ENCODE measurements around the gene PSMB5. TPM values are rescaled to one million over a fixed set of nuclear protein-coding genes. Genes with fewer than 3 reads are reported as not detected.

Gene PSMB5
- total RNA-seq, 4 donors from 2014 or later = 90.2 to 154 (median 113) TPM

DNA sequence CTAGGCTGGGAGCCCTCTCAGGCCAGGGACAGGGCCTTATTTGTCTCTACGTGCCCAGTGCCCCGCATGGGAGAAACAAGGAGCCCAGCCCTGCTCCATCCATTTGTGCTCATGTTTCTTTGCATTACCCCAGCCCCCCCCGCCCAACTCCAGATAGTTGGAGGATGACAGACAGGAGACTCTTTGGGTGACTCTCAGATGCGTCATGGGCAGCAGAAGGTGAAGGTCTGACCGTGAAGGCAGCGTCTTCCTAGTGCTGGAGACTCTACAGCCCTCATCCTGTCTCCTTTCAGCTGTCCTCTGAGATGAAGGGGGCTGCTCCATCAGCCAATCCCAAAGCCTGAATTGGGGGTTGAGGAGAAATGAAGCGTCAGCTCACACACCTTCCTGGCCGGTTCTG lies 7.0 kb upstream of the PSMB5 start:
- Histone ChIP-seq H3K4me1 (no peaks in the 10 kb centered on the region), H3K9me3 (no peaks in the 10 kb centered on the region), H3K27ac (no peak overlapping the region), H3K27me3 (no peaks in the 10 kb centered on the region), H3K4me3 (no peak overlapping the region), H3K36me3 (no peaks in the 10 kb centered on the region)
- TF ChIP-seq EP300 (IDR thresholded peaks at IDR 0.05) (no peak), POLR2A (IDR thresholded peaks at IDR 0.05) (no peak)
- TF ChIP-seq, protein P1, sequence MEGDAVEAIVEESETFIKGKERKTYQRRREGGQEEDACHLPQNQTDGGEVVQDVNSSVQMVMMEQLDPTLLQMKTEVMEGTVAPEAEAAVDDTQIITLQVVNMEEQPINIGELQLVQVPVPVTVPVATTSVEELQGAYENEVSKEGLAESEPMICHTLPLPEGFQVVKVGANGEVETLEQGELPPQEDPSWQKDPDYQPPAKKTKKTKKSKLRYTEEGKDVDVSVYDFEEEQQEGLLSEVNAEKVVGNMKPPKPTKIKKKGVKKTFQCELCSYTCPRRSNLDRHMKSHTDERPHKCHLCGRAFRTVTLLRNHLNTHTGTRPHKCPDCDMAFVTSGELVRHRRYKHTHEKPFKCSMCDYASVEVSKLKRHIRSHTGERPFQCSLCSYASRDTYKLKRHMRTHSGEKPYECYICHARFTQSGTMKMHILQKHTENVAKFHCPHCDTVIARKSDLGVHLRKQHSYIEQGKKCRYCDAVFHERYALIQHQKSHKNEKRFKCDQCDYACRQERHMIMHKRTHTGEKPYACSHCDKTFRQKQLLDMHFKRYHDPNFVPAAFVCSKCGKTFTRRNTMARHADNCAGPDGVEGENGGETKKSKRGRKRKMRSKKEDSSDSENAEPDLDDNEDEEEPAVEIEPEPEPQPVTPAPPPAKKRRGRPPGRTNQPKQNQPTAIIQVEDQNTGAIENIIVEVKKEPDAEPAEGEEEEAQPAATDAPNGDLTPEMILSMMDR (IDR thresholded peaks at IDR 0.05) = no peak
- DNase-seq (ENCODE audit: low spot score in 2 of 2) = no peak
- WGBS, 2 donors = 80 to 82% methylated on average over 8 of the region's 8 CpGs

DNA sequence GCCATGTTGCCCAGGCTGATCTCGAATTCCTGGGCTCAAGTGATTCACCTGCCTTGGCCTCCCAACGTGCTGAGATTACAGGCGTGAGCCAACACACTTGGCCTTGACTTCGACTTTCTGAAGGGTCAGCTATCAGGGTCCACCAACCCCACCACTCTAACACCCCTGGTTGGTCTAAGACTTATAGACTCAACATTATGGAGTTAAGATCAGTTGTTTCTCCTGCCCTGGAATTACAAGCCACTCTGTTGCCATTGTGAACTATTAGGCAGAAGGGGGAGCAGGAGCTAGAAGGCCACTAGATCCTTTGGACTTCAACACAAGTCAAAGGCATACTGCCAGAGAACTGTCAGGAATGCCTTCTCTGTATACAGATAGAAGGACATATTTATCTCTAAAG lies 5.4 kb upstream of the PSMB5 start:
- WGBS, 2 donors = 91 to 92% methylated on average over 4 of the region's 4 CpGs

DNA sequence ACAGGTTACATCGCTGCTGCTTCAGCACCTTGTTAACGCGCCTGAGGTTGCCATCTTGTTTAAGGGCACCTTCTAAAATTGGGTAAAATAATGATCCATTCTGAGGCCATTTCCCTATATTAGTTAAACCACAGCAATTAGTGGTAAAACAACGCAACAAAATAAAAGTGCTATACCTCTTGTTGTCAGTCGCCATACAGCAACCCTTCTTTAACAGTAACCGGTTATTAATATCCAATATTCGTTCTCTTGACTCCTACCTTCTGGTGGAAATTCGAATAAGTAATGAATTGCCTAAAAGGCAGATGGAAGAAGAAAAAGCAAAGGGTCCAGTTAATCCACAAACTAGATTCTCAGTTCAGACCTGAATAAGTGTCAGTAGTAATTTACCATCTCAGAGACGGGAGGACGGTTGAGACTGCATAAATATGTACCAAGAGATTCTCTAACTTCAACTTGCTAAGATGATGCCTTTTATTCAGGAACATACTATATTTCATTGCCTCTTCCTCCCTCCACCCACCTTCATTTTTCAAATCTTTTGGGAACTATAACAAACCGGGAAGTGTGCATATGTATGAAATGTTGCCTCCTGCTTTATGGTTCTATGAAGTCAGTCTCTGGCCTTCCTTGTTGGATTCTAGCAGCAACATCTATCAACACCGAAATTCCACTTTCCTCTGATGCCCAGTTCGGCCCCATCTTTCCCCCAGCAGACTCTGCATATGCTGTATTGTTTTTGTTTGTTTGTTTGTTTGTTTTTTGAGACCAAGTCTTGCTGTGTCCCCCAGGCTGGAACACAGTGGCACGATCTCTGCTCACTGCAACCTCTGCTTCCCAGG lies 824 bp upstream of the PSMB5 start:
- Histone ChIP-seq H3K4me3 (peak overlapping the region; percentile 51 to 81 (median 70)), H3K27me3 (no peaks in the 10 kb centered on the region), H3K4me1 (peaks cover 0 to 19% (median 9%) of the 10 kb centered on the region in 4 donors), H3K36me3 (peaks cover 0 to 29% (median 11%) of the 10 kb centered on the region in 3 donors), H3K9me3 (no peaks in the 10 kb centered on the region), H3K27ac (peak overlapping the region; percentile 88 to 97 (median 92))
- no peak for DNase-seq (ENCODE audit: low spot score in 2 of 2)
- no peak for TF ChIP-seq EP300 (IDR thresholded peaks at IDR 0.05)
- no peak for TF ChIP-seq POLR2A (IDR thresholded peaks at IDR 0.05)
- TF ChIP-seq, protein P1 (IDR thresholded peaks at IDR 0.05) = no peak
- WGBS, 2 donors = 41 to 49% methylated on average over 14 of the region's 14 CpGs

More for the DNA sequence above, 5.4 kb upstream of the PSMB5 start:
- Histone ChIP-seq H3K9me3 (no peaks in the 10 kb centered on the region), H3K4me3 (no peak overlapping the region), H3K4me1 (no peaks in the 10 kb centered on the region), H3K27ac (no peak overlapping the region), H3K27me3 (no peaks in the 10 kb centered on the region), H3K36me3 (no peaks in the 10 kb centered on the region)
- TF ChIP-seq, protein P1 (IDR thresholded peaks at IDR 0.05) = no peak
- TF ChIP-seq POLR2A (IDR thresholded peaks at IDR 0.05) = no peak
- no peak for TF ChIP-seq EP300 (IDR thresholded peaks at IDR 0.05)
- no peak for DNase-seq (ENCODE audit: low spot score in 2 of 2)

DNA sequence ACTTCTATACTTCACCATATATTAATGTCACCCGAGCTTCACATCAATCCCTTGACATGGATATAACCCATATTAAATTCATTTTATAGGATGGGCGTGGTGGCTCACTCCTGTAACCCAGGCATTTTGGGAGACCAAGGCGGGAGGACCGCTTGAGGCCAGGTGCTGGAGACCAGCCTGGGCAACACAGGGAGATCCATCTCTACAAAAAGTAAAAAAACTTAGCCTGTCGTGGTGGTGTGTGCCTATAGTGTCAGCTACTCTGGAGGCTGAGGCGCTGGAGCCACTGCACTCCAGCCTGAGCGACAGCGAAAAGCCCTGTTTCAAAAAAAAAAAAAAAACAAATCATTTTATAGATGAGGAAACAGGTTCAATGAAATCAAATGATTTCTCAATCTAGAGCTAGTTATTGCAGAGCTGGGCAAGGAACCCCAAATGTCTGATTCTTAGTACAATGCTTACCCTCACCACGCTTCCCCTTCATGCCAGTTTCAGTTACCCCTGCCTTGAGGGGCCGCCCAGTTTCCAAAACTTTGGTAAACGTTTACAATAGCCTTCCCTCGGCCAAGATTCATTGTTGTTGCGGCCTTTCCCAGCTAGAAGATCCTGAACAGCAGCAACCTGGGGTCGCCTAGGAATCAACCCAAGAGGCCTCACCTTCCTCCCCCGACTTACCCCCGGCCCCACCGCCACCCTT lies 751 bp downstream of the PSMB5 start:
- peaks cover 0 to 45% (median 11%) of the 10 kb centered on the region in 3 donors for H3K36me3 ChIP-seq
- peaks cover 0 to 24% (median 9%) of the 10 kb centered on the region in 4 donors for H3K4me1 ChIP-seq
- no peaks in the 10 kb centered on the region for H3K27me3 ChIP-seq
- no peak for TF ChIP-seq EP300 (IDR thresholded peaks at IDR 0.05)
- TF ChIP-seq, protein P1 (IDR thresholded peaks at IDR 0.05) = no peak
- no peak for TF ChIP-seq POLR2A (IDR thresholded peaks at IDR 0.05)
- no peaks in the 10 kb centered on the region for H3K9me3 ChIP-seq
- peak overlapping the region; percentile 51 to 81 (median 70) for H3K4me3 ChIP-seq
- WGBS, 2 donors = 38 to 40% methylated on average over 16 to 17 of the region's 17 CpGs
- no peak for DNase-seq (ENCODE audit: low spot score in 2 of 2)
- peak overlapping the region; percentile 88 to 97 (median 92) for H3K27ac ChIP-seq
